GM12892 (cell line): ENCODE data around the gene CNGB1.

ENCODE experiments used
- DNase-seq: peaks from one replicate; pipeline ENCODE4 v3.0.0; 2011; ENCODE audit not compliant: insufficient read length
- FAIRE-seq: peaks from 2 replicates; lab custom pipeline; 2011; peaks lifted over from hg19 to GRCh38; lab: Jason Lieb, UNC
- POLR2A ChIP-seq: IDR thresholded peaks from 2 replicates; pipeline ENCODE4 v1.6.1; 2011; ENCODE audit warnings: low read depth, low read length, control low read depth
- POLR2AphosphoS5 ChIP-seq: IDR thresholded peaks from 2 replicates; pipeline ENCODE4 v1.6.1; 2011; ENCODE audit warnings: low read depth, low read length, control low read depth
- TAF1 ChIP-seq: IDR thresholded peaks from 2 replicates; pipeline ENCODE4 v1.6.1; 2011; ENCODE audit warnings: low read depth, mild to moderate bottlenecking, control low read depth, low read length, borderline replicate concordance

Gene CNGB1

GRCh38 chr16:58002416-58002800 lies 31.5 kb upstream of the CNGB1 start:
- no peak for DNase-seq
- FAIRE-seq = no peak
- TF ChIP-seq POLR2A (no peak), POLR2AphosphoS5 (no peak), TAF1 (no peak)

GRCh38 chr16:58001781-58002415 lies 31.0 kb upstream of the CNGB1 start:
- TF ChIP-seq POLR2A (no peak), POLR2AphosphoS5 (no peak; the same call in 1 of the 2 replicates), TAF1 (no peak)
- no peak for FAIRE-seq
- DNase-seq = no peak

GRCh38 chr16:58000706-58001676 lies 30.1 kb upstream of the CNGB1 start, which contains the start of gene USB1:
Gene USB1, plus strand, starts transcription at chr16:58001407. Its CDS starts 77 bp downstream, at chr16:58001484.
- TF ChIP-seq TAF1 = no peak
- TF ChIP-seq POLR2A = peak; percentile 76; the same call in 1 of the 2 replicates
- TF ChIP-seq POLR2AphosphoS5 = peak; percentile 54; the same call in 1 of the 2 replicates
- peak; percentile 97 for FAIRE-seq

GRCh38 chr16:57999971-58000705 lies 29.2 kb upstream of the CNGB1 start, which contains the start of gene ZNF319:
Gene ZNF319, minus strand, starts transcription at chr16:58000672. Its CDS starts 2,407 bp downstream, at chr16:57998265.
- FAIRE-seq (peak; percentile 30), DNase-seq (peak; percentile 61)
- no peak for TF ChIP-seq TAF1
- no peak for TF ChIP-seq POLR2AphosphoS5
- no peak for TF ChIP-seq POLR2A

More at GRCh38 chr16:58000706-58001676, 30.1 kb upstream of the CNGB1 start, which contains the start of gene USB1:
- DNase-seq = peak; percentile 97

- DNase-seq (peak; percentile 44), FAIRE-seq (peak; percentile 83)
- TF ChIP-seq TAF1 (no peak), POLR2A (no peak), POLR2AphosphoS5 (no peak)
Measured at GRCh38 chr16:57999366-57999970, 28.5 kb upstream of the CNGB1 start.

- DNase-seq = no peak
- no peak for FAIRE-seq
Measured at GRCh38 chr16:57998992-57999365, 28.1 kb upstream of the CNGB1 start.

GRCh38 chr16:57998486-57998885 lies 27.6 kb upstream of the CNGB1 start:
- TF ChIP-seq TAF1 (no peak), POLR2A (no peak), POLR2AphosphoS5 (no peak)
- no peak for DNase-seq
- no peak for FAIRE-seq

More at GRCh38 chr16:57998992-57999365, 28.1 kb upstream of the CNGB1 start:
- TF ChIP-seq POLR2A (no peak), TAF1 (no peak), POLR2AphosphoS5 (no peak)

- no peak for TF ChIP-seq POLR2AphosphoS5
- TF ChIP-seq POLR2A = no peak
- no peak for TF ChIP-seq TAF1
- DNase-seq = no peak
- no peak for FAIRE-seq
Measured at GRCh38 chr16:57997528-57998265, 26.8 kb upstream of the CNGB1 start.

- DNase-seq (no peak), FAIRE-seq (no peak)
- TF ChIP-seq POLR2A = no peak
- no peak for TF ChIP-seq TAF1
- TF ChIP-seq POLR2AphosphoS5 = no peak
Measured at GRCh38 chr16:57997176-57997527, 26.2 kb upstream of the CNGB1 start.
